HG02943 (cell line): Measurements from ENCODE around the gene FOSL1.

Experiments
- ATAC-seq: cut with Tn5 transposase; IDR thresholded peaks from one replicate; pipeline ENCODE4 v1.9.1; 2021; ENCODE audit warnings: mild to moderate bottlenecking, low read depth, moderate library complexity; ENCODE audit not compliant: unreplicated experiment

The FOSL1 gene

GRCh38 chr11:65920372-65920802 is 20.2 kb upstream of the FOSL1 start:
- ATAC-seq: no peak

DNA sequence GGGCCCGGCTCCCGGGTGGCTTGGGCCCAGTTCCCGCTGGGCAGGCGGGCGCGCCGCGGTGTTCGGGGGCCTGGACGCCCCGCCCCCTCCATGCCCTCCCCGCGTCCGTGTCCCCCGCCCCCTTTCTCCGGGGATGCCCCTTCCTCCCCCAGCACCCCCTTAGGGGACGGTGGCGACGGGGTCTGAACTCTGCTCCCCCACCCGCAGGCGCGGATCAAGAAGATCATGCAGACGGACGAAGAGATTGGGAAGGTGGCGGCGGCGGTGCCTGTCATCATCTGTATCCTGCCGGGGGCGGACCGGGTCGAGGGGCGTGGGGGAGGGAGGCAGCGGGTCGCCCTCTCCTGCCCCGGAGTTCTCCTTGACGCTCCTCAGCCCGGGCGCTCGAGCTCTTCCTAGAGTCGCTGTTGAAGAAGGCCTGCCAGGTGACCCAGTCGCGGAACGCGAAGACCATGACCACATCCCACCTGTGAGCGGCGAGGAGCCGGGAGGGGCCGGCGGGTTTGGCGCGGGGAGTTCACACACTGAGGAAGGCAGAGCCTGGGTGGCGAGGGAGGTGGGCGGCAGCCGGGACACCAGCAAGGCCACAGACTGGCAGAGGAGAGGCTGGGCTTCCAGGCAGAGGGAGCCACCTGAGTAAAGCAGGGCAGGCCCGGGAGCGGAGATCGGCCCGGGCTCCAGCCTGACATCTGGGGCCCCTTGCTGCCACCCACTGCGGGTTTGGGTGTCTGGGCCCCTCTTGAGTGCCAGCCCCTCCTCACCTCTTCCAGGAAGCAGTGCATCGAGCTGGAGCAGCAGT is 19.6 kb upstream of the FOSL1 start:
- peak; percentile 29 for ATAC-seq

DNA sequence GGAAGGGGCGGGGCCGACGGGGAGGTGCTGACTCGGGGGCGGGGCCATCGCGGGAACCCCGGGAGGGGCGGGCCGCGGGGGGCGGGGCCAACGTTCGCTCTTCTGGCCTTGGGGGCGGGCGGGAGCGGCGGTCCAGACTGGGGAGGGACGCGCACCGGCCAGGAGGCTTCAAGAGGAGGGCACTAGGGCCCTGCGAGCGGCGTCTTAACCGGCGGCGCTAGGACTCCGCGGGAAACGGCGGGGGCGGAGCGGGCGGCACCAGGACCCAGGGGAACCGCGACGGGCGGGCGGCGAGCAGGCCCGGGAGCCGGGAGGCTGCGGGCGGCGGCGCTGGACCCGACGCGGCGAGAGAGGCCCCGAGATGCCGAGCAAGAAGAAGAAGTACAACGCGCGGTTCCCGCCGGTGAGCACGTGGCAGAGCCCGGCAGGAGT is 19.0 kb upstream of the FOSL1 start, which contains the start of gene DRAP1:
Gene DRAP1 (plus strand): TSS at position 286 of the 432 bp plus-strand sequence. CDS start 76 bp downstream, at position 362.
- ATAC-seq: peak; percentile 84

DNA sequence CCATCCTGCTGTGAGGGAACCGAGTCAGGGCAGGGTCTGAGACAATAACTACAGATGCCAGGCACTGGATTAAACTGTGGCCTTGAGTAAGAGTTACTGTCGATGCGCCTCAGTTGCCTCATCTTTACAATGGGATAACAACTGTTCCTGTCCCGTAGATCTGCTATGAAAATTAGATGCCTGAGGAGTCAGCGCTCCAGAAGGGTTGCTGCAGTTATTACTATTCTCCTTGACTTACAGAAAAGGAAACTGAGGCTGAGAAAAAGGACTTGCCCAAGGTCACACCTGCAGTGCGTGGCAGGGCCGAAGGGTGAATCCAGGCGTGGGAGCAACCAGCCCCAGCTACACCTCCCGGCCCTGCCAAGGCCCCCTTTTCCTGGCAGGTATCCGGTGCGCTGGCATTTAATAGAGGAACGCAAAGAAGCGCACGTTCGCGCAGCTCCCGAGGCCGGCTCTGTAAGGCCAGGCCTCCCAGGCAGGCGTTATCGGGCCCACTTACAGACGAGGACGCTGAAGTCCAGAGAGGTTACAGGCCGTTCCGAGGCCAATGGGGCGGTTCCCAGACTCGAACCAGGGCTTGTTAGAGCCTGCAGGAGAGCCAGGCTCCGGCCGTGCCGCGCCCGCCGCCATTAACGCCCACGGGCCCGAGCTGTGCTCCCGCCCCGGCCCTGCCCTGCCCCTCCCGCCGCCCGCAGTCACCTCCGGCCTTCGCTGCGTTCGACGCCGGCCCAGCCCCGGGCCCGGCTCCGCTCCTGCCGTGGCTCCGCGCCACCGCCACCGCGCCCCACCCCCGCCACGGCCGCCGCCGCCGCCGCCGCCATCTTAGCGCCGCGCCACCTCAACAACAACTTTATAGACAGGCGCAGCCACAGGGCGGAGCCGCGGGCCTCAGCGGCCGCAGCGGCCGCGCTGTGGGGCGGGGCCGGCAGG is 18.3 kb upstream of the FOSL1 start, which contains the start of gene C11orf68:
Gene C11orf68 (minus strand): TSS at position 852 of the 930 bp plus-strand sequence. CDS start 31 bp downstream, at position 821.
- ATAC-seq: peak; percentile 45

GRCh38 chr11:65917434-65918210 is 17.4 kb upstream of the FOSL1 start:
- ATAC-seq: no peak

GRCh38 chr11:65917077-65917433 is 16.9 kb upstream of the FOSL1 start:
- no peak for ATAC-seq

DNA sequence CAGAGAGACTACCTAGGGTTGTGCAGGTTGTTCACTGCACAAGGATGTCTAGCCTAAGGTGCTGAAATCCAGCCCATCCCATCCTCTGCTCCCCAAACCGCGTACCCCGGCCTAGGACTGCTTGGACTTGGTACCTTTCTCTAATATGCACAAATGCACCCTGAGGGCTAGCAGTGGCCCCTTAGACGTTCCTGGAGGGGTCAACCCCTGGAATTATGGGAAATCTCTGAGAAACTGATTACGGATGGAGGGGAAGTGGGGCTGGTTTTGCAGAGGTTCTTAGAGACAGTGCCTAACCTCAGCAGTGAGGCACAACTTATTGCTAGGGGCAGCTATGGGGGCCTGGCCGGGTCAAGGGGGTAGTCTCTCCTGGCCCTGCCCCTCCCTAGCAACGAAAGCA is 16.2 kb upstream of the FOSL1 start:
- ATAC-seq: no peak

GRCh38 chr11:65915821-65916251 is 15.6 kb upstream of the FOSL1 start:
- no peak for ATAC-seq

GRCh38 chr11:65915101-65915820 is 15.1 kb upstream of the FOSL1 start:
- ATAC-seq: no peak

GRCh38 chr11:65912845-65913244 is 12.7 kb upstream of the FOSL1 start:
- no peak for ATAC-seq

- no peak for ATAC-seq
These were observed 11.7 kb upstream of the FOSL1 start for GRCh38 chr11:65911682-65912568.

DNA sequence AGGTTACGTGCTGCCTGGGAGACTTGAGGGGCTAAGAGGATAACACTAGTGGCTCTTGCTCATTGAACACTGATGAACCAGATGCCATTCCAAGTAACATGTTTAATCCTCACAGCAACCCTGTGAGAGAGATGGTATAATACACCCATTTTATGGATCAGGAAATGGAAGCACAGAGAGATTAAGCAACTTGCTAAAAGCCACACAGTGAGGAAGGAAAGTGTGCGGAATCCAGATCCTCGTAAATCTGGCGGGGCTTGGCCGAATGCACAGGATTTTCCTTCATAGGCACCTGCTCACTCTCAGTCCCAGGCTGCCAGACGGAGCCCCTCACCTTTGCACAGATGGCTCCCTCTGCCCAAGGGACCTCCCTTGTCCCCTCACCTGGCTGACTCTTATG is 7.7 kb upstream of the FOSL1 start:
- ATAC-seq: no peak

GRCh38 chr11:65906602-65907001 is 6.4 kb upstream of the FOSL1 start:
- ATAC-seq: no peak

DNA sequence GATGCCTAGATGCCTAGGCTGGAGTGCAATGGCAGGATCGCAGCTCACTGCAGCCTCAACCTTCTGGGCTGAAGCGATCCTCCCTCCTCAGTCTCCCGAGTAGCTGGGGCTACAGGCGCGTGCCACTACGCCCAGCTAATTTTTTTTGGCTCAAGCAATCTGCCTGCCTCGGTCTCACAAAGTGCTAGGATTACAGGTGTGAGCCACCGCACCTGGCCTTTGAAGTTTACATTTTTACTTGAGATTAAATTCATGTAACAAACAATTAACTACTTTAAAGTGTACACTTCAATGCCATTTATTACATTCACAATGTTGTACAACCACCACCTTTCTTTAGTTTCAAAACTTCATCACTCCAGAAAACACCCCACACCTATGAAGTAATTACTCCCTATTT is 3.5 kb upstream of the FOSL1 start:
- ATAC-seq: no peak

DNA sequence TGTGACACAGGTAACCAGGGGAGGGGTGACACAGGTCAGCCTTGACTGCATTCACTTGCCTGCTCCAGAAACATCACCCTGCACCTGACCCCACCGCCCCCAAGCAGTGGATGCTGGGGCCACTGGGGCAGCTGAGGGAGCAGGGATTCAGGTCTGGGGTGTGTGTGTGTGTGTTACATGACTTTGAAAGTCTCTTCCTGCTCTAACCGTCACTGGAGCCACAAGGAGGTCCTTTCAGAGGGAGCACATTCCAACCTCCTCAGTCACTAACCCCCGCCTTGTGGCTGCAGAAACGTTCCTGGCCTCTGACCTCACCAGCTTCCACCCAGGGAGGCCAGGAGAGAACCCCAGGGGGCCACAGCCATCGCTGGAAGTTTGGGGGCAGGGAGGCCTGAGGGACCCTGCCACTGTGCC is 2.9 kb upstream of the FOSL1 start:
- ATAC-seq: no peak

GRCh38 chr11:65900899-65901180 is 652 bp upstream of the FOSL1 start:
- ATAC-seq: no peak

- ATAC-seq: no peak
These were observed 648 bp downstream of the FOSL1 start for GRCh38 chr11:65899356-65900124.

DNA sequence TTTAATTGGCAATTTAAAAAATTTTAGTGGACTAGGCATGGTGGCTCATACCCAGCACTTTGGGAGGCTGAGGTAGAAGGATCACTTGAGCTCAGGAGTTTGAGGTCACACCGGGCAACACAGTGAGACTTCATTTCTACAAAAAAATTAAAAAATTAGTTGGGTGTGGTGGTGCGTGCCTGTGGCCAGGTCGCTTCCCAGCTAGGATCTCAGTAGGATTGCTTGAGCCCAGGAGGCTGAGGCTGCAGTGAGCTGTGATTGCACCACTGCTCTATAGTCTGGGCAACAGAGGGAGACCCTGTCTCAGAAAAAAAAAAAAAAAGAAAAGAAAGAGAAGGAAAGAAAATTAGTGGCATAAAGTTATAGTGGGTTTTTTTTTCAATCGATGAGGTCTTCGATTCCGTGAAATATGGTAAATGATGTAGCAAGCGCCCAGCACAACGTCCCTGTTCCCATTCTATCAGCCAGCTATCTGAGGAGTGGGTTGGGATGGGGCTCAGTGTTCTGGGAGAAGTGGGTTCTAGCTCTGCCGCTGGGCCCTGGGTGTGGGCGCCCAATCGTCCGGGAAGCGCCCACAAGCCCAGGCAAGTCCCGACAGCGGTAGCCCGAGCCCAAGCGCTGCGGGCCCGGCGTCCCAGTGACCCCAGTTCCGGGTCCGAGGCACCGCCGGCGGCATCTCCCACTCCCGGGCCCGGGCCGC is 1.4 kb downstream of the FOSL1 start:
- no peak for ATAC-seq
